HG02610 (cell line): ENCODE data around the gene HAGHL.
"Not testable (repeated sequence)": the region's sequence is repeated elsewhere in the genome, so short reads cannot be mapped to it uniquely, and the experiment has no call there.

ENCODE experiments used
- ATAC-seq: cut with Tn5 transposase; IDR thresholded peaks from one replicate; pipeline ENCODE4 v1.9.1; 2021; ENCODE audit warnings: mild to moderate bottlenecking, moderate library complexity; ENCODE audit not compliant: unreplicated experiment

The HAGHL gene

GRCh38 chr16:707062-707538, 19.8 kb upstream of the HAGHL start:
- no peak for ATAC-seq

GRCh38 chr16:708019-708418, 18.9 kb upstream of the HAGHL start:
- no peak for ATAC-seq

GRCh38 chr16:708959-709358, 17.9 kb upstream of the HAGHL start:
- no peak for ATAC-seq

- ATAC-seq: no peak
Observed at GRCh38 chr16:709566-710499, 17.1 kb upstream of the HAGHL start.

- ATAC-seq: no peak
Observed at GRCh38 chr16:710500-711075, 16.3 kb upstream of the HAGHL start.

GRCh38 chr16:711084-711483, 15.8 kb upstream of the HAGHL start:
- ATAC-seq: no peak

GRCh38 chr16:711548-712320, 15.2 kb upstream of the HAGHL start:
- ATAC-seq: peak; percentile 43

- not testable (repeated sequence) for ATAC-seq
Observed at GRCh38 chr16:712740-713250, 14.1 kb upstream of the HAGHL start.

GRCh38 chr16:714079-714478, 12.8 kb upstream of the HAGHL start:
- no peak for ATAC-seq

GRCh38 chr16:714558-715476, 12.1 kb upstream of the HAGHL start, which contains the start of gene METRN:
METRN (plus strand) TSS chr16:715118; CDS start chr16:715290, 172 bp downstream.
- ATAC-seq: peak; percentile 77

- peak; percentile 7 for ATAC-seq
Observed at GRCh38 chr16:715477-716199, 11.3 kb upstream of the HAGHL start.

GRCh38 chr16:716200-716568, 10.7 kb upstream of the HAGHL start:
- ATAC-seq: no peak

GRCh38 chr16:716768-717325, 10.1 kb upstream of the HAGHL start:
- ATAC-seq: no peak

GRCh38 chr16:717450-718245, 9.3 kb upstream of the HAGHL start:
- ATAC-seq: no peak

GRCh38 chr16:718389-718788, 8.5 kb upstream of the HAGHL start:
- no peak for ATAC-seq

GRCh38 chr16:718922-719321, 8.0 kb upstream of the HAGHL start:
- ATAC-seq: no peak

GRCh38 chr16:719815-720446, 7.0 kb upstream of the HAGHL start:
- no peak for ATAC-seq

- no peak for ATAC-seq
Observed at GRCh38 chr16:720447-720989, 6.4 kb upstream of the HAGHL start.
